ENCODE results near the gene NRDE2.

The NRDE2 gene

DNA sequence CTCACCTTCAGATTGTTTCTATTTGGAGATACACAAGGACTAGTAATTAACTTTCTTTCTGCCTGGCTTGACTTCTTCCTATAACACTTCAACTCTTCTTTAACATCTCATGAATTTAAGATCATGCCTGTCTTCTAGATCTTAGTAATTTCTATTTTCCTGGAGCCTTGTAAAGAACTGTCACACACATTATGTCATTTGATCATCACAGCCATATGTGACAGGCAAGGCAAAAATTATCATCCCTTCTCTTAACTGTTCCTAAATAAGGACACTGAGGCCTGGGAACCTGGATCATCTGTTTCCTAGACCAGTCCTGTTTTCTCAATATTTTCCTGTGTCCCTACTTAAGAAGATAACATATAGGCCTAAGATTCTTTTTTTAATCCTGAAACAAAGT lies 27.2 kb downstream of the NRDE2 start:
- no peak overlapping the region for H3K4me3 ChIP-seq (replicated peaks; ENCODE audit: low read depth, low read length)
- TF ChIP-seq, protein P1, sequence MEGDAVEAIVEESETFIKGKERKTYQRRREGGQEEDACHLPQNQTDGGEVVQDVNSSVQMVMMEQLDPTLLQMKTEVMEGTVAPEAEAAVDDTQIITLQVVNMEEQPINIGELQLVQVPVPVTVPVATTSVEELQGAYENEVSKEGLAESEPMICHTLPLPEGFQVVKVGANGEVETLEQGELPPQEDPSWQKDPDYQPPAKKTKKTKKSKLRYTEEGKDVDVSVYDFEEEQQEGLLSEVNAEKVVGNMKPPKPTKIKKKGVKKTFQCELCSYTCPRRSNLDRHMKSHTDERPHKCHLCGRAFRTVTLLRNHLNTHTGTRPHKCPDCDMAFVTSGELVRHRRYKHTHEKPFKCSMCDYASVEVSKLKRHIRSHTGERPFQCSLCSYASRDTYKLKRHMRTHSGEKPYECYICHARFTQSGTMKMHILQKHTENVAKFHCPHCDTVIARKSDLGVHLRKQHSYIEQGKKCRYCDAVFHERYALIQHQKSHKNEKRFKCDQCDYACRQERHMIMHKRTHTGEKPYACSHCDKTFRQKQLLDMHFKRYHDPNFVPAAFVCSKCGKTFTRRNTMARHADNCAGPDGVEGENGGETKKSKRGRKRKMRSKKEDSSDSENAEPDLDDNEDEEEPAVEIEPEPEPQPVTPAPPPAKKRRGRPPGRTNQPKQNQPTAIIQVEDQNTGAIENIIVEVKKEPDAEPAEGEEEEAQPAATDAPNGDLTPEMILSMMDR (IDR thresholded peaks at IDR 0.05; ENCODE audit: low read length, missing control alignments), result no peak
- no peak for DNase-seq (ENCODE audit: low read depth)

DNA sequence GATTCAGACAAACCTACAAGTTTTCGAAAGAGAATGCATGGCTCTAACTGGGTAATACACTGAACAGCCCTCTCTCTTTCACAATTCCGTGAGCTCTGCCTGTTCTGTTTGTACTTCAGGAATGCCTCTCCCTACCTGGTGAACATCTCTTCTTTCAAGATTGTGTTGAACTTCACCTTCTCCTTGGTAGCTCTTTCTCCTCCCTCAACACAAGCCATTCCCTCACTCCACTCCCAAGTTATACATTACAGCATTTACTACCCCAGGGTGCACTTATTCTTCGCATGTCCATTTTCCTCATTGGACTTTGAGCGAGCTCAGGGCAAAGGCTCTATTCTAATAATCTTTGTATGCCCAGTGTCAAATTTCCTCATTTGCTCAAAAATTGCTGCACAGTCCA lies 28.3 kb downstream of the NRDE2 start:
- TF ChIP-seq, protein P1 (IDR thresholded peaks at IDR 0.05; ENCODE audit: low read length, missing control alignments), result no peak

DNA sequence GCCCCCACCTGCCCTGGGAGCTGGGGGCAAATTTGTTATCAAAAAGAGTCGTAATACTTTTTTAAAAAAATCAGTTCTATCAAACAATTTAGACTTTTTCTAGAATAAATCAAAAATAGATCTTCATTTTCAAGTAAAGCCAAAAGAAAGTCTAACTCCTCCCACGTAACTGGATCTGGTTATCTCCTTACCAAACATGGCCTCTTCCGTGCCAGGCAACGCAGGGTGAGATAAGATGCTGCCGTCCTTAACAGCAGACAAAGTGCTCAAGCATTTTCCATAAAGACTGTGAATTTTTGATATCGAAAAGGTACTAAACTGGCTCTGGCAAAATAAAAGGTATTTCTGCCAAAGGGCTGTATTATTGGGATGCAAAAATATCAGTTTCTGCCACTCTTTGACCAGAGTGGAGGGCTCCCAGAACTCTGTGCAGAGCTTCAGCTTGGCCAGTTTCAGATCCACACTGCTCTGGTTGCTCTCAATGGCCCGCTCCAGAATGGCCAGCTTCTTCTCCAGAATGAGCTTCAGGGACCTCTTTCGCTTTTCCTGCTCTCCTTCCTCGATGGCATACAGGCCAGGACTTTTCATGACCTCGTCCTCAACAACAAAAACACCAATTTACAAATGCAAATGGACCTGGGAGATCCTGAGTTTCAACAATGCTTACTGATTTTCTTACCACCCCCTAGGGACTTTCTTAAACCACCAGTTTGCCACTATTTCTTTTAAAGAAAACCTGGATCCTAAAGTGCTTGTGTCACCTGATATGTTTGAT lies 29.0 kb downstream of the NRDE2 start:
- H3K4me3 ChIP-seq (replicated peaks; ENCODE audit: low read depth, low read length), result no peak overlapping the region
- TF ChIP-seq, protein P1 (IDR thresholded peaks at IDR 0.05; ENCODE audit: low read length, missing control alignments), result no peak
- peak; percentile 20 for DNase-seq (ENCODE audit: low read depth)

More for the DNA sequence above, 28.3 kb downstream of the NRDE2 start:
- H3K4me3 ChIP-seq (replicated peaks; ENCODE audit: low read depth, low read length), result no peak overlapping the region
- no peak for DNase-seq (ENCODE audit: low read depth)

DNA sequence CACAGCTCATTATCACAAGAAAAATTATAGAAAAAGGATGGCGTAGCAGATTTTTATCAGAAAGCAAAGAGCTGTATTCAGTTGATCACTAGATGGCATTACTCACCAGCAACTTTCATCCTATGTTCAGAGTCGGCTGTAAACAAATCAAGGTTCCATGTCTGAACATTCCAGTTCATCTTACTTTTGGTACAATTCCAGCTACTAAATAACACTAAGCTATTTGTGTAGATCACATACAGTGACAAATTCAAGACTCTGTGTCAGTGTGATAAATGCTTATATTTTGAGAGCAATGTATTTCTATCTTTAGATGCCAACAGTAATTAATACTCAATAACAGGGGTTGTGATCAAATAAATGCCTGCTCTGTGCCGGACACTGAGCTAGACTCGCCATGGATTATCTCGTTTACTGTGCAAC lies 30.1 kb downstream of the NRDE2 start:
- no peak overlapping the region for H3K4me3 ChIP-seq (replicated peaks; ENCODE audit: low read depth, low read length)
- DNase-seq (ENCODE audit: low read depth), result peak; percentile 81
- TF ChIP-seq, protein P1 (IDR thresholded peaks at IDR 0.05; ENCODE audit: low read length, missing control alignments), result peak; percentile 57

DNA sequence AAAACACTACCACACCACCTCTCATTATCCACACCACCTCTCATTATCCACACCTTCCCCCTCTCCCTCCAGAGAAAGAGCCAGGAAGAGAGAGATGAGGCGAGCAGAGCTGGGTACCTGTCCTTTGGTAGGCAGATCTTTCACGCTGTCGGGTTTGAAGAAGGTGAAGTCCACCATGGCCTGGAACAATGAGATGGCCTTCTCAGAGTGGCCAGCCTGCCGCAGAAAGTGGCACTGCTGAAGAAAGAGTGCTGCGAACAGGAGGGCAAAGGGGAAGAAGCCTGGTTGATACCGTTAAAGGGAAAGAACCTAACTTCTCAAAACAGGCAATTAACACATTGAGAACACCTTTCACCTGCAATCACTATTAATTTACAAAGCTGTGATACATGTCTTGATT lies 30.6 kb downstream of the NRDE2 start:
- DNase-seq (ENCODE audit: low read depth), result no peak
- H3K4me3 ChIP-seq (replicated peaks; ENCODE audit: low read depth, low read length), result no peak overlapping the region
- TF ChIP-seq, protein P1 (IDR thresholded peaks at IDR 0.05; ENCODE audit: low read length, missing control alignments), result no peak

DNA sequence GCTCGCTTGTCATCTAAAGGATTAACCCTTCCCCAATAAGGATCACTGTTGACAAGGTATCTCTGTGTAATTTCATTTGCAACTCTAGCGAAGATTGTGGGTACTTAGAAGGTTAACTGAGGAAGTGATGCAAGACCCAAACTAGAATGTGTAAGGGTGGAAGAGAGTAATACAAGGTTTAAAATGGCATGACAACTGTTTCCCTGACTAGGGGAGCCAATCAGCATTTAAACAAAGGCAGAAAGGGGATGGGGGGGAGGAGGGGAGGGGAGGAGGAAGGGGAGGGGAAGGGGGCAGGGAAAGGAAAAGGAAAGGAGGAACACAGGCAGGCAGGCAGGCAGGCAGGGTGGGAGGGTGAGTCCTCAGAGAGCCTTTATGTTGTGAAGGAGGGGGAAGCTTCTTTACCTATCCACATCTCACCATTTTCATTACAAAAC lies 31.1 kb downstream of the NRDE2 start:
- peak; percentile 46 for DNase-seq (ENCODE audit: low read depth)
- H3K4me3 ChIP-seq (replicated peaks; ENCODE audit: low read depth, low read length), result no peak overlapping the region
- TF ChIP-seq, protein P1 (IDR thresholded peaks at IDR 0.05; ENCODE audit: low read length, missing control alignments), result no peak

DNA sequence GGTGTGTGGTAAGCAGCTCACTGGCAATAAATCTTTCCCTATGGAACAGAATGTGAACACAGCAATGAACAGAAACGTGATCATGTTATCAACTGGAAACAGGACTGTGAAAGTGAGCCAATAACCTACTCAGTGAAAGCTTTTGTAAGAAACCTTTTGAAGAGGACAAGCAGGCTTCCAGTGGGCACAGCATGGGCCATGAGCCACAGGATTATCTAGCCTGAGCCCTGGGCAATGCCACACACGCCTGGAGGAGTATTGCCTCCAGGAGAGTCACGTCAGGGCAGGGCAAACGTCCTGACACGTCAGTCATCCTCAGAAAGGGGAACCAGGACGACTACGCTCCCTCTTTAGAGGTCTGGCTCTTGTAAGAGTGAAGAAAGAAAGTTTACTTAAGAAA lies 32.3 kb downstream of the NRDE2 start:
- TF ChIP-seq, protein P1 (IDR thresholded peaks at IDR 0.05; ENCODE audit: low read length, missing control alignments), result no peak
- no peak for DNase-seq (ENCODE audit: low read depth)
- H3K4me3 ChIP-seq (replicated peaks; ENCODE audit: low read depth, low read length), result no peak overlapping the region
